HG03097 (cell line): ENCODE data around the gene PPIL1.
A peak's percentile ranks its signal among the peaks of the same experiment; 100 is the strongest.

Experiments used
- ATAC-seq: cut with Tn5 transposase; IDR thresholded peaks from one replicate; pipeline ENCODE4 v1.9.1; 2021; ENCODE audit not compliant: unreplicated experiment, low FRiP score

PPIL1 gene

GRCh38 chr6:36890112-36890663 lies 15.6 kb upstream of the PPIL1 start:
- no peak for ATAC-seq

- ATAC-seq, result no peak
Observed at GRCh38 chr6:36888654-36889481, 14.3 kb upstream of the PPIL1 start.

GRCh38 chr6:36888115-36888643 lies 13.6 kb upstream of the PPIL1 start:
- no peak for ATAC-seq

- ATAC-seq, result no peak
Observed at GRCh38 chr6:36886950-36887618, 12.5 kb upstream of the PPIL1 start.

GRCh38 chr6:36885461-36886401 lies 11.1 kb upstream of the PPIL1 start, which contains the start of gene C6orf89:
C6orf89 (plus strand) TSS chr6:36885952; CDS start chr6:36899445, 13,493 bp downstream.
- peak; percentile 97 for ATAC-seq

- ATAC-seq, result no peak
Observed at GRCh38 chr6:36884610-36885009, 10.0 kb upstream of the PPIL1 start.

GRCh38 chr6:36875250-36875633 lies 639 bp upstream of the PPIL1 start:
- no peak for ATAC-seq

- ATAC-seq, result no peak
Observed at GRCh38 chr6:36873612-36874442, 776 bp downstream of the PPIL1 start.

- ATAC-seq, result no peak
Observed at GRCh38 chr6:36873115-36873514, 1.5 kb downstream of the PPIL1 start.

- ATAC-seq, result no peak
Observed at GRCh38 chr6:36871686-36872085, 2.9 kb downstream of the PPIL1 start.

- ATAC-seq, result no peak
Observed at GRCh38 chr6:36867471-36868224, 7.0 kb downstream of the PPIL1 start.

- ATAC-seq, result no peak
Observed at GRCh38 chr6:36865835-36866234, 8.8 kb downstream of the PPIL1 start.

- ATAC-seq, result no peak
Observed at GRCh38 chr6:36863670-36864540, 10.7 kb downstream of the PPIL1 start.

- no peak for ATAC-seq
Observed at GRCh38 chr6:36862848-36863382, 11.7 kb downstream of the PPIL1 start.

GRCh38 chr6:36862164-36862847 lies 12.3 kb downstream of the PPIL1 start:
- no peak for ATAC-seq

- no peak for ATAC-seq
Observed at GRCh38 chr6:36860126-36860525, 14.5 kb downstream of the PPIL1 start.

GRCh38 chr6:36858407-36858981 lies 16.1 kb downstream of the PPIL1 start:
- no peak for ATAC-seq
